ENCODE results near the gene RNF225. TPM values are rescaled to one million over a fixed set of nuclear protein-coding genes. Genes with fewer than 3 reads are reported as not detected.

Gene RNF225
- total and polyA plus RNA-seq, 2 donors (not counting 3 experiments of a cell fraction or from before 2014, with no cell fraction given) = 0.58 TPM; not detected in 1

- dilution Hi-C loops (cut with MboI; ENCODE audit: extremely low pct_ligation_motif_present, low sequenced_read_pairs) = no loop called here
- H3K9ac ChIP-seq (replicated peaks; ENCODE audit: extremely low read depth, insufficient read depth, low read length) = no peak overlapping the region
- BruUV-seq (replicated peaks) = no TSS peak
Measured at GRCh38 chr19:58400316-58400915, 5.0 kb downstream of the RNF225 start.

More at GRCh38 chr19:58400316-58400915, 5.0 kb downstream of the RNF225 start:
- Histone ChIP-seq H3K9me1 (replicated peaks; ENCODE audit: control insufficient read depth, extremely low read depth, insufficient read depth, low read length) (no peaks in the 10 kb centered on the region), H3K79me2 (ENCODE audit: control insufficient read depth, insufficient read depth, low read length) (no peaks in the 10 kb centered on the region), H3K4me3 (replicated peaks in 1 of 3; ENCODE audit: insufficient read depth in 1 of 3, low read depth in 1 of 3, low read length in 3 of 3) (peak overlapping the region in 2 of 3 experiments; percentile 41 to 43), H3K4me2 (ENCODE audit: insufficient read depth, low read length) (peak overlapping the region; percentile 59), H3K9me3 (replicated peaks; ENCODE audit: control insufficient read depth, insufficient read depth, low read length) (no peaks in the 10 kb centered on the region), H3K27me3 (ENCODE audit: control insufficient read depth in 2 of 2, insufficient read depth in 2 of 2, low read length in 2 of 2) (no peaks in the 10 kb centered on the region), H4K20me1 (replicated peaks; ENCODE audit: control insufficient read depth, extremely low read depth, insufficient read depth, low read length) (no peaks in the 10 kb centered on the region), H3K36me3 (ENCODE audit: control insufficient read depth in 2 of 2, extremely low read depth in 1 of 2, insufficient read depth in 2 of 2, low read length in 2 of 2) (no peaks in the 10 kb centered on the region), H3K27ac (ENCODE audit: insufficient read depth, low read depth, low read length) (no peak overlapping the region), H3K4me1 (ENCODE audit: control insufficient read depth, extremely low read depth, insufficient read depth, low read length) (peaks cover 12% of the 10 kb centered on the region), H2AFZ (ENCODE audit: low read depth, low read length) (peak overlapping the region; percentile 91)
- FAIRE-seq (no peak), DNase-seq (ENCODE audit: low read depth, low spot score) (no peak)
- POLR2A ChIA-PET = no interaction called here
- TF ChIP-seq JUN (IDR thresholded peaks at IDR 0.05; ENCODE audit: borderline replicate concordance, insufficient read depth, insufficient read length, low read depth) (no peak), MYC (IDR thresholded peaks at IDR 0.05; ENCODE audit: low read depth, low read length) (no peak), CTCF (IDR thresholded peaks at IDR 0.05; ENCODE audit: extremely low read depth in 1 of 2, insufficient read depth in 1 of 2, low read depth in 1 of 2, low read length in 2 of 2) (no peak), POLR2AphosphoS5 (IDR thresholded peaks at IDR 0.05; ENCODE audit: insufficient read depth, low read depth, low read length) (no peak), POLR2A (IDR thresholded peaks at IDR 0.05; ENCODE audit: low read depth, low read length) (no peak), GATA2 (IDR thresholded peaks at IDR 0.05; ENCODE audit: insufficient read depth, insufficient read length, low read depth, low read length) (no peak), EZH2 (IDR thresholded peaks at IDR 0.05; ENCODE audit: borderline replicate concordance, low read depth, low read length, severe bottlenecking) (no peak), MAX (IDR thresholded peaks at IDR 0.05; ENCODE audit: insufficient read depth, insufficient read length) (no peak), FOS (IDR thresholded peaks at IDR 0.05; ENCODE audit: borderline replicate concordance, insufficient read depth, low read length) (no peak)
- CTCF ChIA-PET = no interaction called here
- intact Hi-C loops (cut with micrococcal nuclease) = loop anchor here (2.0 kb wide), 1 partner anchor 14 kb away; the partner anchor contains the start of gene RPS5

Data from endothelial cell of umbilical vein (primary cell).